GM21528 (cell line): Measurements from ENCODE around the gene ZNF350.
"Not testable (repeated sequence)": the region's sequence is repeated elsewhere in the genome, so short reads cannot be mapped to it uniquely, and the experiment has no call there.

Experiments
- ATAC-seq: cut with Tn5 transposase; IDR thresholded peaks from one replicate; pipeline ENCODE4 v1.9.1; 2021; ENCODE audit warnings: mild to moderate bottlenecking, moderate library complexity; ENCODE audit not compliant: unreplicated experiment, low FRiP score

Gene ZNF350

GRCh38 chr19:51975787-51976186 lies 10.9 kb downstream of the ZNF350 start:
- not testable (repeated sequence) for ATAC-seq

DNA sequence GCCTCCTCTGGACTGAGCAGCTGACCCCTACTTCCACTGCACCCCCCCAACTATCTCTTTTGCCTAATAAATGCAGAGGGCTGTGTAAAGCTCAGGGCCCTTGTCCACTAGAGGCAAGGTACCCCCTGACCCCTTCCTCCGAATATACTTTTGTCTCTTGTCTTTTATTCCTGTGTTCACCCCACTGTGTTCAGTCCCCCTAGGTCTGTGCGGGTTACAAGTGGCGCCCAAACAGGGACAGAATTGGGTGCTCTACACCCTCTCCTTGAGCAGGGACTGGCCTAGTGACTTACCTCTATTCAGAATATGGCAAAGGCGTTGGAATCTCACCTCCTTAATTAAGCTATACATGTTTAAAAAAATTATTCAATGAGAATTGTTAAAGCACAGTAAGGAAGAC lies 15.0 kb downstream of the ZNF350 start:
- no peak for ATAC-seq

- ATAC-seq = no peak
Measured at GRCh38 chr19:51970718-51971117, 15.9 kb downstream of the ZNF350 start.

DNA sequence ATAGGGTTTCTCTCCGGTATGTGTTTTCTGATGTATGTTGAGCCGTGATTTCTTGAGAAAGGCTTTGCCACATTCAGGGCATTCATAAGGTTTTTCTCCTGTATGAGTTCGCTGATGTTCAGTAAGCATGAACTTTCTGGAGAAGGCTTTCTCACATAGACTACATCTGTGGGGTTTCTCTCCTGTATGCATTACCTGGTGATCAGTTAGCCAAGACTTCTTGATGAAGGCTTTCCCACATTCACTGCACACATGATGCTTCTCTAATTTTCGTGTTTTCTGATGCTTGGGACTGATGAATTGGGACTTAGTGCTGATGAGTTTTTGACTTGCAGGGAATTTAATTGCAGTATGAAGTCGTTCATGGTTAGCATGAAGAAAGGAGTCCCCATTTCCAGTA lies 21.1 kb downstream of the ZNF350 start:
- no peak for ATAC-seq

DNA sequence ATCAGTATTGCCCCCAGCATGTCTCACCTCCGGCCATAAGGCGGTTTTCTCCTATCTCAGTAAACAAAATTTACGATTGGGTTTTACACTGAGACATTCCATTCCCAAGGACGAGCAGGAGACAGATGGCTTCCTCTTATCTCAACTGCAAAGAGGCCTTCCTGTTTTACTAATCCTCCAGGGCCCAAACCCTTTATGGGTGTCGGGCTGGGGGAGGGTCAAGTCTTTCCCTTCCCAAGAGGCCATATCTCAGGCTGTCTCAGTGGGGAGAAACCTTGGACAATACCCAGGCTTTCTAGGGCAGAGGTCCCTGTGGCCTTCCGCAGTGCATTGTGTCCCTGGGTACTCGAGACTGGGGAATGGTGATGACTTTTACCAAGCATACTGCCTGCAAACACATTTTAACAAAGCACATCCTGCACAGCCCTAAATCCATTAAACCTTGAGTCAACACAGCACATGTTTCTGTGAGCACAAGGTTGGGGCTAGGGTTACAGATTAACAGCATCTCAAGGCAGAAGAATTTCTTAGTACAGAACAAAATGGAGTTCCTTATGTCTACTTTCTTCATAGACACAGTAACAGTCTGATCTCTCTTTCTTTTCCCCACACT lies 25.9 kb downstream of the ZNF350 start:
- not testable (repeated sequence) for ATAC-seq

DNA sequence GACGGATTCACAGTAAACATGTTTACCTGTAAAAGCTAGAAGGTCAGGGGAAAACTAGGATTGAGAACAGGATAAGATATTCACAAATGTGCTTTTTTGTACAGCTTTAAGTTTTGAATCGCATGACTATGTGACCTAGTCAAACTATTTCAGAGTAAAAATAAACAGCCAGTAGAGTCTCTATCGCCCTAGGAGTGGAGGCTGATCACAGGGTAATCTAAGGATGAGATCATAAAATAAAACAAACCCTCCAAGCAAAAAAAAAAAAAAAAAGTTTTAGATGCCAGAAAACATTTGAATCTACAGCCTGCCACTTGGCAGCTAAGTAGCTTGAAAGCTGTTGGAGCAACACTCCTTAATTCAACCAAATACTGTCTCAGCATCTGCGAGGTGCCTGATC lies 26.8 kb downstream of the ZNF350 start:
- ATAC-seq = no peak

GRCh38 chr19:51957846-51958245 lies 28.8 kb downstream of the ZNF350 start:
- ATAC-seq = not testable (repeated sequence)

DNA sequence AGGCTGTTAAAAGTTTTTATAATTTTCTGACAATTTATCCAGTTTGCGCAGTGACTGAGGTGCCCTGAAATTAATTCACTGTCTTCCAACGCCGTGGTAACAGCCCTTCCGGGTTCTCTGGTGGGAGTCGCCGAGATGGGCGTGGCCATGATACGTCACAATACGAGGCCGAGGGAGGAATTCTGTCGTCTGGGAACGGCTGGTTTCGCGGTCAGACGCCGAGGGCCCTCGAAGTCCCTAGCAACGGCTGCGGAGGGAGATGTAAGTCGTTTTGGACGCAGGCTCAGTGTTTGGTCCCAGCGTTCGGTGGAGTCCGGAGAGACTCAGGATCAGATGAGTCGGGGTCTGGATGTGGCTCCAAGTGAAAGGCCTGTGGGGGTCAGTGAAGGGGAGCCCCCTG lies 37.7 kb downstream of the ZNF350 start:
- no peak for ATAC-seq

GRCh38 chr19:51946602-51947001 lies 40.0 kb downstream of the ZNF350 start:
- no peak for ATAC-seq

DNA sequence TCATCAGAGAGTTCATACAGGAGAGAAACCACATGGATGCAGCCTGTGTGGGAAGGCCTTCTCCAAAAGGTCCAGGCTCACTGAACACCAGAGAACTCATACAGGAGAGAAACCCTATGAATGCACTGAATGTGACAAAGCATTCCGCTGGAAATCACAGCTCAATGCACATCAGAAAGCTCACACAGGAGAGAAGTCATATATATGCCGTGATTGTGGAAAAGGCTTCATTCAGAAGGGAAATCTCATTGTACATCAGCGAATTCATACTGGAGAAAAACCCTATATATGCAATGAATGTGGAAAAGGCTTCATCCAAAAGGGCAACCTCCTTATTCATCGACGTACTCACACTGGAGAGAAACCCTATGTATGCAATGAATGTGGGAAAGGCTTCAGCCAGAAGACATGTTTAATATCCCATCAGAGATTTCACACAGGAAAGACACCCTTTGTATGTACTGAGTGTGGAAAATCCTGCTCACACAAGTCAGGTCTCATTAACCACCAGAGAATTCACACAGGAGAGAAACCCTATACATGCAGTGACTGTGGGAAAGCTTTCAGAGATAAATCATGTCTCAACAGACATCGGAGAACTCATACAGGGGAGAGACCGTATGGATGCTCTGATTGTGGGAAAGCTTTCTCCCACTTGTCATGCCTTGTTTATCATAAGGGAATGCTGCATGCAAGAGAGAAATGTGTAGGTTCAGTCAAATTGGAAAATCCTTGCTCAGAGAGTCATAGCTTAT lies 41.7 kb downstream of the ZNF350 start:
- ATAC-seq = no peak

DNA sequence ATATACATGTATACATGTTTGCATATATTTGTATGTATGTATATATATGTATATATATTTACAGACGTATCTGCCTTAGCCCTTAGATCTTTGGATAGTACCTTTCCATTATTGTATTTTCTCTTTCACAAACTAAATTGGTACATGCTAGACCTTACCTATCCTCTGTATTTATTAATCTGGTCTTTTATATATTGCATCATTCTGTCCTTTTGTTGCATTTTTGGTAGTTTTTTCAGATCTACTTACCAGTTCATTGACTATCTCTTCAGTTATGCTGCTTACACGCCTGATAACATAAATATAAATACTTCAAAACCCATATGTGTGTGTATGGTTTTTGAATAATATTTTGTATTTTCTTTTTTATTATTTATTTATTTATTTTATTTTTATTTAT lies 47.7 kb downstream of the ZNF350 start:
- ATAC-seq = no peak

- ATAC-seq = no peak
Measured at GRCh38 chr19:51931921-51932320, 54.7 kb downstream of the ZNF350 start.

GRCh38 chr19:51927859-51928258 lies 58.8 kb downstream of the ZNF350 start:
- no peak for ATAC-seq

GRCh38 chr19:51926784-51927741 lies 59.6 kb downstream of the ZNF350 start, which contains the start of gene ZNF613:
Gene ZNF613, plus strand, starts transcription at chr19:51927472. Its CDS starts 8,749 bp downstream, at chr19:51936221.
- peak; percentile 77 for ATAC-seq

DNA sequence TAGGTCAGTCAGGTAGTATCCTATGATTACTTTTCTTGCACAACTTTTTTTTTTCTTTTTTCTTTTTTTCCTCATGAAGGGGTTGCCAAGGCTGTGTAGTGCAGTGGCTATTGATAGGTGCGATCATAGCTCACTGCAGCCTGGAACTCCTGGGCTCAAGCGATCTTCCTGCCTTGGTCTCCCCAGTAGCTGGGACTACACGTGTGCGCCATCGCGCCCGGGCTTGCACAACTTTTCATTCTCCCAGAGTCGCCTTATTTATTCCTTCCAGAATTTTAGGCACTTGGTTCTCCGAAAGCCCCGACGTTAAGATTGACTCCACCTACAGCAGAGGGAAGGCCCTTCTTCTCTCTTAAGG lies 60.2 kb downstream of the ZNF350 start:
- no peak for ATAC-seq

DNA sequence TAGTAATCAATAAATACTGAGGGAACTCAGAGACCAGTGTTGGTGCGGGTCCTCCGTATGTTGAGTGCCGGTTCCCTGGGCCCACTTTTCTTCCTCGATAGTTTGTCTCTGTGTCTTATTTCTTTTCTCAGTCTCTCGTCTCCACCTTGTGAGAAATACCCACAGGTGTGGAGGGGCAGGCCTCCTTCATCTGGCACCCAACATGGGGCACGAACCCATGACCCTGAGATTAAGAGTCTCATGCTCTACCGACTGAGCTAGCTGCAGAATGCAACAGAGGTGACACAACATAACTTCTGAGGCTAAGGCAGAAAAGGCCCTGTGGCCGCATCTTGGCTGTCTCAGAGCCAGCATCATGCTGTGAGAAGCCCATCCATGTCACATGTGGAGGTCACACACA lies 64.7 kb downstream of the ZNF350 start:
- no peak for ATAC-seq

- no peak for ATAC-seq
Measured at GRCh38 chr19:51919606-51920005, 67.0 kb downstream of the ZNF350 start.

DNA sequence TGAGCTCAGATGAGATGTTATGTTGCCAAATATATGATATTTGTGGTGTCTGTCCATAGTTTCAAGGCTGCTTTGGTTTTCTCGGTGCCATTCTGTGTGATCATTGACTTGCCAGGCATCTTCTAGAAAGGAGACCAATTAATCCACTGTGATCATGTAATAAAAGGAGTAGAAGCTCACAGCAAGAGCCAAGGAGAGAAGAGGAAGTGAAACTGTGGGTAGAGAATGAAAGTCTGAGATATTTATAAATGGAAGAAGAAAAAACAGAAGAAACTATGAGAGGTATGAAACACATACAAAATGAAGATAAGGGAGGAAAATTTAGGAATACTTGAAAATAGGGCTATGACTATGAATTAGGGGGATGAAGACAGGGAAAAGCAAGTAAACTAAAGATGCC lies 70.5 kb downstream of the ZNF350 start:
- no peak for ATAC-seq

DNA sequence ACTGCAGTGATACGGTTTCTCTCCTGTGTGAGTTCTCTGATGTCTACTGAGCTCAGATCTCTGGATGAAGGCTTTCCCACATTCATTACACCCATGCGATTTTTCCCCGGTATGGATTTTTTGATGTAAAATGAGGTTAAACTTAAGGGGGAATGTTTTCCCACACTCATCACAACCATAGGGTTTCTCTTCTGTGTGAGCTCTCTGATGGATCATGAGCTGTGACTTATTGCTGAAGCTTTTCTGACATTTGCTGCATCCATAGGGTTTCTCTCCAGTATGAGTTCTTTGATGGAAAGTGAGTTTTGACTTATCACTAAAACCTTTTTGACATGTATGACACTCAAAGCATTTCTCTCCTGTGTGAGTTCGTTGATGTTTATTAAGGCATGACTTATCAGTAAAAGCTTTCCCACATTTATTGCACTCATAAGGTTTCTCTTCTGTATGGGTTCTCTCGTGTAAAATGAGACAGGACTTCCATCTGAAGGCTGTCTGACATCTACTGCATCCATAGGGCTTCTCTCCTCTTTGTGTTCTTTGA lies 71.2 kb downstream of the ZNF350 start:
- no peak for ATAC-seq
